Naive thymus-derived CD4-positive, alpha-beta T cell (primary cell): ENCODE measurements around the gene UGT2A2. TPM values are rescaled to one million over a fixed set of nuclear protein-coding genes. Genes with fewer than 3 reads are reported as not detected.

Source experiments
- ATAC-seq: fragments of 150-1000 bp; cut with Tn5 transposase; 2 replicates; pipeline ENCODE4 v1.10.0; 2021; ENCODE audit warnings: mild to moderate bottlenecking, moderate library complexity
- CTCF ChIA-PET: fragments of 350-600 bp; sonication (Branson Sonifier 250); formaldehyde crosslinking; loops from one replicate; lab custom pipeline; 2021; ENCODE audit warnings: antibody characterized with exemption; lab: Charles Lee
- POLR2A ChIA-PET: fragments of 350-600 bp; sonication (Branson Sonifier 250); formaldehyde crosslinking; loops from one replicate; lab custom pipeline; 2021; ENCODE audit warnings: antibody characterized with exemption, inconsistent platforms; lab: Charles Lee
- DNase-seq, 9 donors: peaks; one replicate each; pipeline versions ENCODE4 v3.0.0 to v3.0.0-alpha.2; 2020 to 2022; ENCODE audit warnings: mixed read lengths in 1 of 9
- H3K27ac ChIP-seq: one replicate; pipeline ENCODE4 v1.7.0; 2013; ENCODE audit warnings: mild to moderate bottlenecking, low read depth, low read length, moderate library complexity
- H3K27me3 ChIP-seq, 2 donors: one replicate each; pipeline ENCODE4 v1.7.0; 2013; ENCODE audit warnings: low read length in 2 of 2, mild to moderate bottlenecking in 2 of 2, moderate library complexity in 2 of 2; ENCODE audit not compliant: control insufficient read depth in 2 of 2, insufficient read depth in 2 of 2
- H3K36me3 ChIP-seq, 3 experiments: 1 replicate in 2 of 3; 2 replicates in 1 of 3; pipeline ENCODE4 v1.7.0; 2013; ENCODE audit warnings: low read length in 3 of 3, mild to moderate bottlenecking in 3 of 3, moderate library complexity in 1 of 3; ENCODE audit not compliant: insufficient read depth in 3 of 3, control insufficient read depth in 2 of 3
- H3K4me1 ChIP-seq, 2 donors: one replicate each; pipeline ENCODE4 v1.7.0; 2013; ENCODE audit warnings: low read length in 2 of 2, mild to moderate bottlenecking in 2 of 2, moderate library complexity in 1 of 2; ENCODE audit not compliant: control insufficient read depth in 2 of 2, insufficient read depth in 2 of 2
- H3K4me3 ChIP-seq: 2 replicates; pipeline ENCODE4 v1.7.0; 2013; ENCODE audit warnings: mild to moderate bottlenecking, low read length
- H3K9me3 ChIP-seq, 3 experiments: 1 replicate in 2 of 3; 2 replicates in 1 of 3; pipeline ENCODE4 v1.7.0; 2013; ENCODE audit warnings: low read length in 3 of 3; ENCODE audit not compliant: control insufficient read depth in 2 of 3
- H3K27ac Mint-ChIP-seq, 9 donors: one replicate each; pipeline ENCODE4 v1.8.0; 2020 to 2022; ENCODE audit warnings: mixed read lengths in 9 of 9, mild to moderate bottlenecking in 8 of 9, moderate library complexity in 5 of 9, inconsistent platforms in 2 of 9
- H3K27me3 Mint-ChIP-seq, 5 donors: one replicate each; pipeline ENCODE4 v1.8.0; 2021 to 2022; ENCODE audit warnings: mixed read lengths in 5 of 5, mild to moderate bottlenecking in 1 of 5
- H3K36me3 Mint-ChIP-seq, 5 donors: one replicate each; pipeline ENCODE4 v1.8.0; 2020 to 2022; ENCODE audit warnings: mixed read lengths in 5 of 5, mild to moderate bottlenecking in 3 of 5, inconsistent platforms in 1 of 5
- H3K4me1 Mint-ChIP-seq, 7 donors: one replicate each; pipeline ENCODE4 v1.8.0; 2020 to 2022; ENCODE audit warnings: mixed read lengths in 7 of 7, mild to moderate bottlenecking in 3 of 7, inconsistent platforms in 1 of 7
- H3K4me3 Mint-ChIP-seq, 10 donors: one replicate each; pipeline ENCODE4 v1.8.0; 2020 to 2022; ENCODE audit warnings: mild to moderate bottlenecking in 10 of 10, mixed read lengths in 10 of 10, moderate library complexity in 6 of 10, inconsistent platforms in 2 of 10
- H3K9me3 Mint-ChIP-seq, 11 donors: one replicate each; pipeline ENCODE4 v1.8.0; 2020 to 2022; ENCODE audit warnings: mixed read lengths in 11 of 11, mild to moderate bottlenecking in 4 of 11, inconsistent platforms in 1 of 11, moderate library complexity in 1 of 11
- intact Hi-C, 2 donors: fragments of 100-400 bp; cut with micrococcal nuclease; formaldehyde crosslinking; loops; one replicate each; pipeline ENCODE4 v1.15.1; 2023
- polyA plus RNA-seq, 2 donors: library from polyadenylated mRNA; unstranded; fragments of 300-500 nt; fragmentation: Illumina TruSeq; gene quantifications; one replicate each; pipeline ENCODE4 v1.2.3, GENCODE V29; 2021
- total RNA-seq, 6 experiments: library from RNA in 5 of 6; stranded (reverse) in 5 of 6; gene quantifications; 1 replicate in 5 of 6; 2 replicates in 1 of 6; pipeline ENCODE4 v1.2.3 and lab custom pipeline; 2021 to 2026

The UGT2A2 gene
- total and polyA plus RNA-seq, 7 experiments from 2014 or later: not detected

DNA sequence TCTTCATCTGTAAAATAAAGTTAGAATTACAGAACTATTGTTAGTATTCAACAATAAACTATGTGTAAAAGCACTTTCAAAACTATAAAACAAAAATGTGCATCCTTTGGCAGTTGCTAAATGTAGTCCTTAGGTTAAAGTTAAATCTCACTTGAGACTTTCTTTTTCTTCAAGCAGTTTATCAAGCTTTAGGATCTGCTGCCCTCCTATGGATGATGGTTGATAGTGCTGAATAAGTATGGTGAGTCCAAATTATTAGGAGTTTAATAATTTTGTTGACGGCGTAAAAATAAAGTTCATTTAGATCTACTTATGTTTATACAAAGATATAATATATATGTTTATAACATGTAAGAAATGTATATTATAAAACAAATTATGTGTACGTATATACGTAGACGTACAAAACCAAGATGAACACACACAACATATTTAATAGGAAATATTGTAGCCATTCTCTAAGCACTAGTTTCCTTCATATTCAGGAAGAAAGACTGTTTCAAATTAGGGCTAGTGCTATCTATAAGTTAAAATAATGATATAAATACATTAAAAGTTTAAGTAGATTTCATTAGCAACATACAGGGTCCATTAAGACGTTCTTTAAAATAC is 22.3 kb downstream of the UGT2A2 start:
- Mint-ChIP-seq H3K27ac (no peak overlapping the region), H3K4me3 (no peak overlapping the region), H3K36me3 (no peaks in the 10 kb centered on the region), H3K27me3 (peaks cover 0 to 14% (median 0%) of the 10 kb centered on the region in 5 donors), H3K4me1 (no peaks in the 10 kb centered on the region), H3K9me3 (peaks cover 0 to 17% (median 0%) of the 10 kb centered on the region in 11 donors)
- Histone ChIP-seq H3K27me3 (no peaks in the 10 kb centered on the region), H3K27ac (no peak overlapping the region), H3K9me3 (no peaks in the 10 kb centered on the region), H3K36me3 (no peaks in the 10 kb centered on the region), H3K4me3 (no peak overlapping the region), H3K4me1 (no peaks in the 10 kb centered on the region)
- POLR2A ChIA-PET: no interaction called here
- CTCF ChIA-PET: interaction anchor here (1.1 kb wide), 1 partner anchor 206 kb away, joined by 3 read pairs; no protein-coding TSS in a partner anchor
- intact Hi-C loops: no loop called here
- DNase-seq: no peak
- ATAC-seq: no peak

DNA sequence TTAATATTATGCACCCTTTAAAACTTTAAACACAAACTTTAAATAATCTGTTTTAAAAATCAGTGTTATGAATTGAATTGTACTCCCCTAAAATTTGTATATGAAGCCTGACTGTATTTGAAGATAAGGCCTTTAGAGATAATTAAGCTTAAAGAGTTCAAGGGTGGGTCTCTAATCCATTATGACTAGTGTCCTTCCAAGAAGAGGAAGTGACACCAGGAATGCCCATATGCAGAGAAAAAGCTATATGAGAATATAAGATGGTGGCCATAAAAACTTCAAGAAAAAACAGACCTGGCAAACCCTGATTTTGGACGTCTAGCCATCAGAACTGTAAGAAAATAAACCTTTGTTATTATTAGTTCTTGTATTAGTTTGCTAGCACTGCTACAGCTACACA is 29.0 kb downstream of the UGT2A2 start:
- Histone ChIP-seq H3K36me3 (no peaks in the 10 kb centered on the region), H3K27ac (no peak overlapping the region), H3K4me1 (no peaks in the 10 kb centered on the region), H3K4me3 (no peak overlapping the region), H3K9me3 (no peaks in the 10 kb centered on the region), H3K27me3 (no peaks in the 10 kb centered on the region)
- H3K4me1 Mint-ChIP-seq: no peaks in the 10 kb centered on the region
- POLR2A ChIA-PET: no interaction called here
- intact Hi-C loops: no loop called here
- H3K9me3 Mint-ChIP-seq: peaks cover 0 to 11% (median 2%) of the 10 kb centered on the region in 11 donors
- peaks cover 0 to 5% (median 3%) of the 10 kb centered on the region in 5 donors for H3K27me3 Mint-ChIP-seq
- ATAC-seq (no peak), DNase-seq (no peak)
- H3K36me3 Mint-ChIP-seq: no peaks in the 10 kb centered on the region
- H3K4me3 Mint-ChIP-seq: no peak overlapping the region
- CTCF ChIA-PET: no interaction called here
- H3K27ac Mint-ChIP-seq: no peak overlapping the region

GRCh38 chr4:69601065-69601464 is 38.4 kb downstream of the UGT2A2 start:
- Mint-ChIP-seq H3K9me3 (peaks cover 0 to 5% (median 0%) of the 10 kb centered on the region in 11 donors), H3K36me3 (no peaks in the 10 kb centered on the region), H3K4me1 (no peaks in the 10 kb centered on the region), H3K27ac (no peak overlapping the region), H3K27me3 (peaks cover 0 to 11% (median 0%) of the 10 kb centered on the region in 5 donors), H3K4me3 (no peak overlapping the region)
- intact Hi-C loops: no loop called here
- CTCF ChIA-PET: no interaction called here
- DNase-seq (no peak), ATAC-seq (no peak)
- Histone ChIP-seq H3K27ac (no peak overlapping the region), H3K4me1 (no peaks in the 10 kb centered on the region), H3K36me3 (no peaks in the 10 kb centered on the region), H3K9me3 (no peaks in the 10 kb centered on the region), H3K4me3 (no peak overlapping the region), H3K27me3 (no peaks in the 10 kb centered on the region)
- POLR2A ChIA-PET: no interaction called here

DNA sequence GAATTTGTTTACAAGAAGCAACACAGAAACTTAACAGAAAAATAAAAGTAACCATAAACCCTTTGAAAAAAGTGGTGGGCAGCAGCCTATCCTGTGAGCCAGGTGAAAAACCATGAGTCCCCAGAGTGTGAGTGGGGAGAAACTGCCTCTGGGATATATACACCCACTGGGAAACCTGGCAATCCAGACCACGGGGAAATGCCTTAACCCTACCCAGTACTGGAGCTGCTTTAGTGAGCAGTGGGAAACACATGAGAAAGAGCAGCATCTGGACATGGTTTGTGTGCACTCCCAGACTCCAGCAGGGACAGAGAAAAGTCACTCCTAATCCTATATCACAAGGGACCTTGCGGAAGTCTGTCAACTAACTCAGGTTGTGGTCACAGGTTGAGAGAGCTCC is 39.4 kb downstream of the UGT2A2 start:
- no peak for DNase-seq
- POLR2A ChIA-PET: no interaction called here
- intact Hi-C loops: no loop called here

DNA sequence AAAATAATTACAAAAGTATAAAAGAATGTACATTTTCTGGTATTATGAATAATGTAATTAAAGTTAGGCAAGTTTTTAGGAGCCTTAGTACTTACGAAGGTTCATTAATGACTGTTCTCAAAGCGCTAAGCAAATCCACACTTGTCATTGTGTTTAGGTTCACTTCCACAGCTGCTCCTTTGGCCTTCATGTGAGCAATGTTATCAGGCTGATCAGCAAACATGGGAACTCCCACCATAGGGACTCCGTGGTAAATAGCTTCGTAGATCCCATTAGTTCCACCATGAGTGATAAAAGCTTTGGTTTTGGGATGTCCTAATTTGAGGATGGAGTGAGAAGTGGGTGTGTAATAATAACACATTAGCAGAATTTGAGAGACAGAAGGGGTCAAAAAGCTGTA is 45.1 kb downstream of the UGT2A2 start:
- H3K27me3 Mint-ChIP-seq: peaks cover 0 to 4% (median 0%) of the 10 kb centered on the region in 5 donors
- Histone ChIP-seq H3K4me3 (no peak overlapping the region), H3K27ac (no peak overlapping the region), H3K36me3 (no peaks in the 10 kb centered on the region), H3K27me3 (no peaks in the 10 kb centered on the region), H3K9me3 (no peaks in the 10 kb centered on the region), H3K4me1 (no peaks in the 10 kb centered on the region)
- H3K9me3 Mint-ChIP-seq: no peaks in the 10 kb centered on the region
- DNase-seq (no peak), ATAC-seq (no peak)
- H3K4me1 Mint-ChIP-seq: no peaks in the 10 kb centered on the region
- intact Hi-C loops: no loop called here
- CTCF ChIA-PET: no interaction called here
- POLR2A ChIA-PET: no interaction called here
- H3K27ac Mint-ChIP-seq: no peak overlapping the region
- H3K36me3 Mint-ChIP-seq: no peaks in the 10 kb centered on the region
- H3K4me3 Mint-ChIP-seq: no peak overlapping the region

More for the DNA sequence above, 39.4 kb downstream of the UGT2A2 start:
- Mint-ChIP-seq H3K36me3 (no peaks in the 10 kb centered on the region), H3K4me3 (no peak overlapping the region), H3K4me1 (no peaks in the 10 kb centered on the region), H3K9me3 (peaks cover 0 to 2% (median 0%) of the 10 kb centered on the region in 11 donors), H3K27ac (no peak overlapping the region), H3K27me3 (peaks cover 0 to 11% (median 0%) of the 10 kb centered on the region in 5 donors)
- Histone ChIP-seq H3K9me3 (no peaks in the 10 kb centered on the region), H3K27ac (no peak overlapping the region), H3K4me3 (no peak overlapping the region), H3K36me3 (no peaks in the 10 kb centered on the region), H3K4me1 (no peaks in the 10 kb centered on the region), H3K27me3 (no peaks in the 10 kb centered on the region)
- no peak for ATAC-seq
- CTCF ChIA-PET: interaction anchor here (0.6 kb wide), 1 partner anchor 1366 kb away, joined by 3 read pairs; no protein-coding TSS in a partner anchor

GRCh38 chr4:69591364-69591763 is 48.1 kb downstream of the UGT2A2 start:
- H3K4me1 ChIP-seq: no peaks in the 10 kb centered on the region
- ATAC-seq (no peak), DNase-seq (no peak)
- Mint-ChIP-seq H3K36me3 (no peaks in the 10 kb centered on the region), H3K9me3 (no peaks in the 10 kb centered on the region), H3K4me1 (no peaks in the 10 kb centered on the region), H3K4me3 (no peak overlapping the region), H3K27ac (no peak overlapping the region), H3K27me3 (peaks cover 0 to 9% (median 3%) of the 10 kb centered on the region in 5 donors)
- intact Hi-C loops: no loop called here
- H3K4me3 ChIP-seq: no peak overlapping the region
- H3K9me3 ChIP-seq: no peaks in the 10 kb centered on the region
- no peaks in the 10 kb centered on the region for H3K27me3 ChIP-seq
- POLR2A ChIA-PET: no interaction called here
- H3K36me3 ChIP-seq: no peaks in the 10 kb centered on the region
- no peak overlapping the region for H3K27ac ChIP-seq
- CTCF ChIA-PET: no interaction called here

- CTCF ChIA-PET: no interaction called here
- Histone ChIP-seq H3K4me1 (no peaks in the 10 kb centered on the region), H3K4me3 (no peak overlapping the region), H3K27ac (no peak overlapping the region), H3K36me3 (no peaks in the 10 kb centered on the region), H3K9me3 (no peaks in the 10 kb centered on the region), H3K27me3 (no peaks in the 10 kb centered on the region)
- ATAC-seq: no peak
- H3K27ac Mint-ChIP-seq: no peak overlapping the region
- intact Hi-C loops: no loop called here
- H3K36me3 Mint-ChIP-seq: peaks cover 0 to 3% (median 0%) of the 10 kb centered on the region in 5 donors
- POLR2A ChIA-PET: no interaction called here
- H3K9me3 Mint-ChIP-seq: peaks cover 0 to 5% (median 0%) of the 10 kb centered on the region in 11 donors
- no peak overlapping the region for H3K4me3 Mint-ChIP-seq
- no peaks in the 10 kb centered on the region for H3K4me1 Mint-ChIP-seq
- peaks cover 0 to 17% (median 3%) of the 10 kb centered on the region in 5 donors for H3K27me3 Mint-ChIP-seq
- DNase-seq: no peak
Observed at GRCh38 chr4:69589884-69590283, 49.6 kb downstream of the UGT2A2 start.
